SU-DHL-6 (cell line): ENCODE results near the gene PCDHGB7.

Experiments
- CTCF ChIP-seq: fragments of 200-600 bp; sonication (generic); IDR thresholded peaks from one replicate; pipeline ENCODE4 v1.5.1; 2017; ENCODE audit warnings: antibody characterized with exemption, mild to moderate bottlenecking, low read length, moderate library complexity; ENCODE audit not compliant: insufficient read depth, poor library complexity, severe bottlenecking
- EZH2phosphoT487 ChIP-seq: fragments of 200-600 bp; sonication (generic), shearing (Covaris generic); conservative IDR thresholded peaks from 2 replicates; pipeline ENCODE4 v1.6.1; 2018; ENCODE audit warnings: mild to moderate bottlenecking, antibody characterized with exemption, low read length, moderate library complexity, mixed read lengths

- no peak for TF ChIP-seq CTCF
- no peak for TF ChIP-seq EZH2phosphoT487
Observed at GRCh38 chr5:141412854-141413539, 4.5 kb upstream of the PCDHGB7 start, which contains the start of gene PCDHGA10.
